GM12865 (cell line): Measurements from ENCODE around the gene ACADVL.
A peak's percentile ranks its signal among the peaks of the same experiment; 100 is the strongest.

ENCODE experiments used
- DNase-seq: peaks from one replicate; pipeline ENCODE4 v3.0.0; 2010; ENCODE audit warnings: low read depth
- H3K4me3 ChIP-seq: 2 replicates; pipeline ENCODE4 v1.5.1; 2011; ENCODE audit warnings: mild to moderate bottlenecking, low read depth, low read length, control low read depth
- TF ChIP-seq, protein P1 (sequence below): IDR thresholded peaks from 2 replicates; pipeline ENCODE4 v1.5.1; 2011; ENCODE audit warnings: low read length, control low read depth, low read depth, inconsistent platforms; ENCODE audit not compliant: insufficient read depth; ENCODE audit errors: missing control alignments

Gene ACADVL

DNA sequence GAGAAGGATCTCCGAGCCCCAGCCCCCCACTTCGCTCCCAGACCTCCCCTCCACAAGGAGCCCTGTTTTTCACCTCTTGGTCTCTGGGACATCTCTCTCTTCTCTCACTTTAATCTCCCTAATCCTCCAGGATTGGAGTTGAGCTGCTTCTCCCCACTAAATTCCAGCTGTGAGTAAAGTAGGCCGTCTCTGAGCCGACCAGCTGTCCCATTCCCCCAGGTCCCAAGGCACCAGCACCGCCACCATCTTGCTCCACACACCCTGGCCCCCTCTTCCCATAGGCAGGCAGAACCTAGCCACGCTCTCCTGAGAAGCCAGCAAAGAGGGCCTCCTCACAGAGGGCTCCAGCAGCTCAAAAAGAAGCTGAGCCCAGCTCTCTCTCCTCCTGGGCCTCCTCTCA is 980 bp upstream of the ACADVL start:
- no peak for DNase-seq
- H3K4me3 ChIP-seq = no peak overlapping the region
- TF ChIP-seq, protein P1, sequence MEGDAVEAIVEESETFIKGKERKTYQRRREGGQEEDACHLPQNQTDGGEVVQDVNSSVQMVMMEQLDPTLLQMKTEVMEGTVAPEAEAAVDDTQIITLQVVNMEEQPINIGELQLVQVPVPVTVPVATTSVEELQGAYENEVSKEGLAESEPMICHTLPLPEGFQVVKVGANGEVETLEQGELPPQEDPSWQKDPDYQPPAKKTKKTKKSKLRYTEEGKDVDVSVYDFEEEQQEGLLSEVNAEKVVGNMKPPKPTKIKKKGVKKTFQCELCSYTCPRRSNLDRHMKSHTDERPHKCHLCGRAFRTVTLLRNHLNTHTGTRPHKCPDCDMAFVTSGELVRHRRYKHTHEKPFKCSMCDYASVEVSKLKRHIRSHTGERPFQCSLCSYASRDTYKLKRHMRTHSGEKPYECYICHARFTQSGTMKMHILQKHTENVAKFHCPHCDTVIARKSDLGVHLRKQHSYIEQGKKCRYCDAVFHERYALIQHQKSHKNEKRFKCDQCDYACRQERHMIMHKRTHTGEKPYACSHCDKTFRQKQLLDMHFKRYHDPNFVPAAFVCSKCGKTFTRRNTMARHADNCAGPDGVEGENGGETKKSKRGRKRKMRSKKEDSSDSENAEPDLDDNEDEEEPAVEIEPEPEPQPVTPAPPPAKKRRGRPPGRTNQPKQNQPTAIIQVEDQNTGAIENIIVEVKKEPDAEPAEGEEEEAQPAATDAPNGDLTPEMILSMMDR = no peak

DNA sequence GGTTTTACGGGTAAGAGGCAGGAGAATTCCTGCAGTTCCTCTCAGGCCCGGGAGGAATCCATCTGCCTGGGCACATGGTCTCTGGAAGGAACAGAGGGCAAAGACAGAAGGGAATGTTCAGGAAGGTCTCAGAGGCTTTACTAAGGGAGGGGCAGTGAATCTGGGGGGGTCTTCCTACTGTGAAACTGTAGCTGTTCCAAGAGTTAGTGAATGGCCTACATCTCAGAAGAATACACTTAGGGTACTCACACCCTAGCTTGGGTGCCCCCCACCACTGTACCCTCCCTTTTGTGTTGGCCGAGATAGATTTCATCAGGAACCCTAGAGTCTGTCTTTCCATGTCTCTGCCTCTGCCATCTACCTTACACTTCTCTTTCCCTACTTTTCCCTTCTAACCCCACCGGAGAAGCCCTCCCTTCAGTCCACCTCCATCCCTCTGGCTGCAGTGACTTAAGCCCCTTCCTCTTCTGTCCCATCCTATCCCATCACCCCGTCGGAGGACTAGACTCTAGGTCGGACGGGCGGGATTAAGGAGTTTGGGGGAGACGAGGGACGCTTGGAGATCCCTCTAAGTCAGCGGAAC is 418 bp upstream of the ACADVL start:
- TF ChIP-seq, protein P1 = no peak
- peak overlapping the region; percentile 68 for H3K4me3 ChIP-seq
- DNase-seq = no peak

DNA sequence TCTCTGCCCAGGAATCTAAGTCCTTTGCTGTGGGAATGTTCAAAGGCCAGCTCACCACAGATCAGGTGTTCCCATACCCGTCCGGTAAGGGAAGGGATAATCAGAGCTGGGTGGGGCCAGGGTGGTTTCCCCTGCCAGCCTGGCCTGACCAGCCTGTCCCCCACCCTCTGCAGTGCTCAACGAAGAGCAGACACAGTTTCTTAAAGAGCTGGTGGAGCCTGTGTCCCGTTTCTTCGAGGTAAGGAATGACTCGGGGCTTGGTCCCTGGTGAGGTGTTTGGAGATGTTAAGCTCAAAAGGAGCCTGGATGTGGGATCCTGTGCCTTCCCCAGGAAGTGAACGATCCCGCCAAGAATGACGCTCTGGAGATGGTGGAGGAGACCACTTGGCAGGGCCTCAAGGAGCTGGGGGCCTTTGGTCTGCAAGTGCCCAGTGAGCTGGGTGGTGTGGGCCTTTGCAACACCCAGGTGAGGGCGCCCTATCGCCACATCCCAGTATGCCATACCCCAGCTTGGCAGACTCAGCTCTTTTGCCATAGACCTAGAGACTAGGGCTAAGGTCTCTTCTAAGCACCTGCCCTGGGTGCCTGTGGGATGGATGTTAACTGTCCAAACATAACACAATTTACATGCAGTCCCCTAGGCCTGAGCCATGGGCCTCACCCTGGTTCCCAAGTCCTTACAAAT is 997 bp downstream of the ACADVL start:
- peak; percentile 80 for DNase-seq
- TF ChIP-seq, protein P1 = peak; percentile 70

DNA sequence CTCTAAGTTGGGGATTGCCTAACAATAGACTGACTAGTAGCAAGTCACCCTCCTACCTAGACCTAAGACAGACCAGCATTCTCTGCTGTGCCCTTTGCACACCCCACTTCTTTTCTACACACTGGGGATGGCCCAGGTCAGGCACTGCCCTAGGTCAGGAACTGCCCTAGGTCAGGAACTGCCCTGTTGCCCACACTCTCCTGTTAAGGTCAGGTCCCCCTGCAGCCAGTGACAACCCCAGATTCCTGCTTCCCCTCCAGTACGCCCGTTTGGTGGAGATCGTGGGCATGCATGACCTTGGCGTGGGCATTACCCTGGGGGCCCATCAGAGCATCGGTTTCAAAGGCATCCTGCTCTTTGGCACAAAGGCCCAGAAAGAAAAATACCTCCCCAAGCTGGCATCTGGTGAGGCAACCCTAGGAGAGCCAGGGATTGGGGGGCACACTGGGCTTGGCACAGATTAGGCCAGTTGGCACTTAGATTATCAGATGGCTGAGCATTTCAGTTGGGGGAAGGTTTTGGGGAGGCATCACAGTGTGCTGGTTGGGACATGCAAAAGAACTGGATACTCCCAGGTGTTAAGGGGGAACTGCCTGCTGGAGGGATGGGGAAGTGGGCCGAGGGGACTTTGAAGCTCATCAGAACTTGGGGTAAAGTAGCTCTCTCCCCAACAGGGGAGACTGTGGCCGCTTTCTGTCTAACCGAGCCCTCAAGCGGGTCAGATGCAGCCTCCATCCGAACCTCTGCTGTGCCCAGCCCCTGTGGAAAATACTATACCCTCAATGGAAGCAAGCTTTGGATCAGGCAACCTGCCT is 1.7 kb downstream of the ACADVL start:
- H3K4me3 ChIP-seq = no peak overlapping the region
- no peak for DNase-seq

More for the DNA sequence above, 997 bp downstream of the ACADVL start:
- H3K4me3 ChIP-seq = peak overlapping the region; percentile 68

DNA sequence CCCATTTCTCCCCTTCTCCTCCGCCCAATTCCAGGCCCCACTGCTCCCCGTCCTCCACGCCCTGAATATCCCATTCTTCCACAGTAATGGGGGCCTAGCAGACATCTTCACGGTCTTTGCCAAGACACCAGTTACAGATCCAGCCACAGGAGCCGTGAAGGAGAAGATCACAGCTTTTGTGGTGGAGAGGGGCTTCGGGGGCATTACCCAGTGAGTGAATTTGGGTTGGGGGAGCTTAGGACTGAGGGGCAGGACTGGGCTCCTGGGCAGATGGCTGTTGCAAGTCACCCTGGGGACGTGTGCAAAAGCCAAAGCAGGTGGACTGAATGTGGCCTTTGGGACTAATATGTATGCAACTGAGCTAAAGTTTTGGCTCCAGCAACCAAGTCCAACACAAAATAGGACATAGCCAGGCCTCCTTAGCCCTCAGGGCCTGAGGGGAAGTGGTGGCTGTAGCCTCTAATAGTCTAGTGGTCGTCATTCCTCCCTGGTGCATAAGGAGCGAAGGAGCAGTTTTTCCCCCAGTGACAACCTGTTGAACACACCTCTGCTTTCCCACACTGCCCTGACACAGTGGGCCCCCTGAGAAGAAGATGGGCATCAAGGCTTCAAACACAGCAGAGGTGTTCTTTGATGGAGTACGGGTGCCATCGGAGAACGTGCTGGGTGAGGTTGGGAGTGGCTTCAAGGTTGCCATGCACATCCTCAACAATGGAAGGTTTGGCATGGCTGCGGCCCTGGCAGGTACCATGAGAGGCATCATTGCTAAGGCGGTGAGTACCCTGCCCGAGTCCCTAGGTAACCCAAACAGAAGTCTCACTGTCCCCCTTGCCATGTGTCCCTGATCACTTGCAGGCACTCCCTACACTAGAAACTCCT is 2.6 kb downstream of the ACADVL start:
- no peak for DNase-seq
- no peak overlapping the region for H3K4me3 ChIP-seq
- TF ChIP-seq, protein P1 = no peak

More for the DNA sequence above, 1.7 kb downstream of the ACADVL start:
- TF ChIP-seq, protein P1 = no peak

DNA sequence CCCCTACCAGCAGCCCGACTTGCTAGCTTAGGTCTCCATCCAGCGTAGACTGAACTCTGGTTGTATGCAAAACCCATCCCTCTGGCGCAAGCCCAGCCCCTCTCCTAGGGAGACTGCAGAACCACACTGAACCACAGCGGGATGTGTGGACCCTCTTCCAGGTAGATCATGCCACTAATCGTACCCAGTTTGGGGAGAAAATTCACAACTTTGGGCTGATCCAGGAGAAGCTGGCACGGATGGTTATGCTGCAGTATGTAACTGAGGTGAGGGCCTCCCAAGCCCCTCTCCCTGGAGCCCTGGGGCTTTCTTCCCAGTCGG is 3.2 kb downstream of the ACADVL start:
- DNase-seq = no peak
- H3K4me3 ChIP-seq = no peak overlapping the region
- TF ChIP-seq, protein P1 = no peak
